AG04449 (cell line): ENCODE results near the gene SULF2.
"Not testable (repeated sequence)": the region's sequence is repeated elsewhere in the genome, so short reads cannot be mapped to it uniquely, and the experiment has no call there.

Experiments used
- CTCF ChIA-PET: fragments of 350-600 bp; formaldehyde crosslinking; extraction: SDS; loops from one replicate; lab custom pipeline; 2021; ENCODE audit warnings: antibody characterized with exemption; lab: Yijun Ruan, JAX
- POLR2A ChIA-PET: fragments of 400-600, 350-600 bp; formaldehyde crosslinking; extraction: SDS; loops from one replicate; lab custom pipeline; 2020; ENCODE audit warnings: antibody characterized with exemption, inconsistent platforms; lab: Yijun Ruan, JAX
- DNase-seq: peaks from one replicate; pipeline ENCODE4 v3.0.0-alpha.2; 2010; ENCODE audit warnings: low read depth, low spot score
- H3K4me3 ChIP-seq: 2 replicates; pipeline ENCODE4 v1.5.1; 2011; ENCODE audit warnings: low read depth, mild to moderate bottlenecking, control low read depth, low read length
- CTCF ChIP-seq: IDR thresholded peaks from one replicate; pipeline ENCODE4 v1.5.1; 2011; ENCODE audit warnings: mild to moderate bottlenecking, moderate library complexity, low read length, control low read depth, inconsistent platforms; ENCODE audit not compliant: insufficient read depth; ENCODE audit errors: missing control alignments

SULF2 gene

DNA sequence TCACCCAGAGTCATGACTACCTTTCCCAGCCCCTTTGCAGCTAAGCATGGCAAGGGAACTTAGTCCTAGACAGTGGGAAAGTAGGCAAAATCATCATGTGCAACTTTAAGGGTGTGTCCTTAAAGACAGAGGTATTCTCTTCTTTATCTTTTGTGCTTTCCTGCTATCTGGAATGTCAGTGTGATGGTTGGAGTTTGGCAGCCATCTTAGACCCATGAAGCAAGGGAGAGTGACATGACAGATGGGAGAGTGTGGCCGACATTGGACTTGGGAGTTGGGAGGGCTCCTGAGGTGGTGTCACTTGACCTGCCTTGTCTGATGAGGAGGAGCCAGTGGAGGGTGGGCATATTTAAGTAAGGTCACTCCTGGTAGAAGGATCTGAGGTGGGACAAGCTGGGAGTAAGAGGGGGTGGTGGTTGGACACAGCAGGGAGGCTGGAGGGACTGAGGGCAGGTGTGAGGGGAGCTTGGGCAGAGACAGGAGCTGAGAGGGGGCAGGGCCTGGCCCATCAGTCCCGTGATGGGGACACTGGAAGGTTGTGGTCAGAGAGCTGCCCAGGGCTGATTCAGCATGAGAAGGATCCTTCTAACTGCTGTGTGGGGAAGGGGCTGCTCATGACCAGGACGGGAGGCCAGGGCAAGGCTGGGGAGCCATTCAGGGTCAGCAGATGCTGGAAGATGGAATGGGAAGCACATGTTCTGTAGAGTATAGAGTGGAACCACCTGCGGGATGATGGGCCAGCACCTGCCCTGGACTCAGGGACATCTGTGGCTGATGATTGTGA lies 29.5 kb upstream of the SULF2 start:
- CTCF ChIA-PET = no interaction called here
- no peak for DNase-seq
- no peak for TF ChIP-seq CTCF

DNA sequence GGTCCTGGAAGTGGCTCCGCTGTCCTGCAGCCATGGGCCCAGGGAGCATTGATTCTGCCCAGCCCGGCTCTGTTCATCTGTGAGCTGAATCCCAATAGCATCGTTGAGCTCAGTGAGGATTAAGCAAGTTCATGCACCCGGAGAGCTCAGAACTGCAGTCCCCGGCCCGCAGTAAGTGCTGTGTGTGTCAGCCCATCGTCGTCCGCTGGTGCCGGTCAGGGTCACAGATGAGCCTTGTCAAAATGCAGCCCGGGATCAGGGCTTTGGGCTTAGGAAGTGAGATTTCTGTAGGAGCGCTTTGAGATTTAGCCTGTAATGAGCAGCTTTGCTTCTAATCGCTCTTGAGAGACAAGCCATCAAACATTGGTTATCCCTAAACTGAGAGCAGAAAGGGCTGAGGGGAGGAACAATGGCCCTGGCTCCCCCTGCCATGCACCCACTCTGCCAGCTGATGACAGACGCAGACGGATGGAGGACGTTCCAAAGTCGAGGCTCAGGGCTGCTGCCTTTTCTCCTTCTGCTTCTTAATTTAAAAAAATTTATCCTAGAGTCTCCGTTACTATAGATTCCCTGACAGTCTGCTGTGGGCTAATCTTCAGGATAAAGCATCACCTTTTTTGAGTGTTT lies 25.6 kb upstream of the SULF2 start:
- no peak for TF ChIP-seq CTCF
- ChIA-PET POLR2A (no interaction called here), CTCF (no interaction called here)
- no peak for DNase-seq
- no peak overlapping the region for H3K4me3 ChIP-seq

More for the DNA sequence above, 29.5 kb upstream of the SULF2 start:
- POLR2A ChIA-PET = no interaction called here
- H3K4me3 ChIP-seq = no peak overlapping the region

DNA sequence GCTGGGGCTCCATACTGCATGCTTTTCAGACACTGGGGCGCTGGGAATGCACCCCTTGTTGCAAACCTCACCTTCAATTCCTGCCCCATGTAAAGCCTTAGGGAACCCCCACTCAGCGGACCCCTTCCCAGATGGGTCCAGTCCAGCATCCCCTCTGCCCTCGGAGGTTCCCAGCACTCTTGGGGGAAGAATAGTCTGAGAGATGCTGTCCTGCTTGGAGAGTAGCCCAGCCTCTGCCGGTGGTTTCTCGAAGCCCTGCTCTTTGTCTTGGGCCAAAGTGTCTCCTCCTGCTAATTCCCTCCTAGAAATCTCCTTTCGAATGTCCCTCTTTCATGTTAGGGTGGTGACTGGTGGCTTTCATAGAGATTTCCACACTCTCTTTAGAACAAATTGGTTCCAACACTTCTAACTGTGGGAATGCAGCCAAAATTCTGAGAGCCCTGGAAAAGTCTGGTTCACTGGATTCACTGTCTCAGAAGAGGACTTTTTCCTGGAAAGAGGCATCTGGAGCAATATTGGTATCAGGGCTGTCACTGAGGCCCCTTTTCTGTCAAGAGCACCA lies 24.9 kb upstream of the SULF2 start:
- ChIA-PET POLR2A (no interaction called here), CTCF (no interaction called here)
- TF ChIP-seq CTCF = no peak
- H3K4me3 ChIP-seq = no peak overlapping the region
- DNase-seq = no peak

DNA sequence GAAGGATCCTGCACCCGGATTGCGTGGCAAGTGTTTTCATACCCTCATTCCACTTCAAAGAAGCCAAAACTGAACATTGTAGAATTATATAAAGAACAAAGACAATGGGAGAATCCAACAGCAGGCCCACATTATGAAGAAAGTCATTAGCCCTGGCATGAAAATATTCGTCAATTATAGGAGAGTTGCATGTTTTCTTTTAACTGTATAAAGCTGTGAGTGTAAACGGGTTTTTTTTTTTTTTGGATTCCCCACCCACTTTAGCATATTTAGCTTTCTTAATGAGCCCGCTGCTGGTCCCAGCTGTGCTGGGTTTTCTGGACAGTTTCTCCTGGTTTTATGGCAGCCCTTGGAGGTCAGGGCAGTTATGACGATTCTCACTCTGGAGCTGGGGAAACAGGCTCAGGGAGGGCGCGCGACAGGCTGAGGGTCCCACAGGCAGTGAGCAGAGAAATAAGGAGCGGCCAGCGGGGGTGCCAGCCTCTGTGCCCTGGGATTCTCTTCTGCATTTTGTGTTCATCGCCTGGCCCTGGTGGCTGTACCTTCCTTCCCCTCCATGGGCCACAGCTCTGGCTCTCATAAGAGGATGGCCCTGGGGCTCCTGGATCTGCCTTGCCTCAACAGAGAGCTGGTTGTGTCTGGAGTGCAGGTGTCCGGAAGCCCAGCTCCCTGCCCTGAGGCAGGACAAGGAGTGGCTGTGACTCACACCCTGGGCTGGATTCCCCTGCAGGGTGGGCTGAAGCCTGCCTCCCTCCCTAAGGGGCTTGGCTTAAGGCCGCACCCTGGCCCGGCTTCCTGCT lies 24.1 kb upstream of the SULF2 start:
- ChIA-PET POLR2A (no interaction called here), CTCF (interaction anchor here (0.9 kb wide), 1 partner anchor 17 kb away, joined by 4 read pairs; no protein-coding TSS in a partner anchor)
- TF ChIP-seq CTCF = no peak
- no peak for DNase-seq
- H3K4me3 ChIP-seq = no peak overlapping the region

DNA sequence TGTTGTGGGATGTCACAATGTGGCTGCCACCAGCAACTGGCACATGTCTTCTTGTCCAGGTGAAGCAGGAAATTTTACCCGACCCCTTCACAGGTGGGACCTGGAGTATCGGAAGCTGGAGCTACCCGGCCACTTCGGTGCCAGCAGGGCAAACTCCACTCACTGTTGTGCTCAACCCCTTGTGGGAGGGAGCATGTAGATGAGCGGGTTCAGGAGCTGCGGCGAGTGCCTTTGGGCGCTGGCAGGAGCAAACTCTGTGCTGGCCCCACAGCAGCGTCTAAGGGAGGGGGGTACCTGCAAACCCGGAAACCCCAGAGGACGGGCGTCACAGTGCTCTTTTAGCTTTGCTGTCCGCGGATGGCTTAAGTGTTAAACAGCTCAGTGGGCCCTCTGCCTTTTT lies 20.7 kb upstream of the SULF2 start:
- CTCF ChIA-PET = interaction anchor here (1.5 kb wide), 1 partner anchor 815 kb away, joined by 5 read pairs; no protein-coding TSS in a partner anchor
- H3K4me3 ChIP-seq = no peak overlapping the region
- DNase-seq = no peak
- POLR2A ChIA-PET = no interaction called here
- TF ChIP-seq CTCF = no peak

DNA sequence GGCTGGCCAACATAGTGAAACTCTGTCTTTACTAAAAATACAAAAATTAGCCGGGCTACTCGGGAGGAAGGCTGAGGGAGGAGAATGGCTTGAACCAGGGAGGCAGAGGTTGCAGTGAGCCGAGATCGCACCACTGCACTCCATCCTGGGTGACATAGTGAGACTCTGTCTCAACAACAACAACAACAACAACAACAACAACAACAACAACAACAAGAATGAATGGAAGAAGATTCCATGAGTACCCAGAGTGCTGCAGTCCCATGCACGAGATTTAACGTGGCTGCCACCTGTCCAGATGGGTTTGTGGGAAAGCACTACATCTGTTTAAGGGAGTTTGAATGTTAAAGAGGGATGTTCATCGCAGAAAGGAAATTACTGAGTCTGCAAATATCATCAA lies 19.7 kb upstream of the SULF2 start:
- H3K4me3 ChIP-seq, DNase-seq, POLR2A ChIA-PET: not testable (repeated sequence)
- CTCF ChIA-PET = interaction anchor here (1.5 kb wide), 1 partner anchor 816 kb away, joined by 5 read pairs; no protein-coding TSS in a partner anchor

GRCh38 chr20:47804224-47804825 lies 19.0 kb upstream of the SULF2 start:
- POLR2A ChIA-PET, CTCF ChIA-PET: not testable (repeated sequence)

More at GRCh38 chr20:47804224-47804825, 19.0 kb upstream of the SULF2 start:
- DNase-seq, H3K4me3 ChIP-seq: not testable (repeated sequence)
